Bronchial epithelial cell (primary cell): ENCODE measurements around the gene LAMA1. TPM values are rescaled to one million over a fixed set of nuclear protein-coding genes. Genes with fewer than 3 reads are reported as not detected.

Experiments
- DNase-seq: peaks from one replicate; pipeline ENCODE4 v3.0.0-alpha.2; 2010; ENCODE audit warnings: low read depth
- FAIRE-seq: peaks from 2 replicates; lab custom pipeline; 2011; peaks lifted over from hg19 to GRCh38; lab: Jason Lieb, UNC
- H3K27me3 ChIP-seq: 2 replicates; pipeline ENCODE4 v1.5.1; 2011; ENCODE audit warnings: low read length; ENCODE audit not compliant: control insufficient read depth, insufficient read depth
- H3K36me3 ChIP-seq: 2 replicates; pipeline ENCODE4 v1.5.1; 2011; ENCODE audit warnings: low read length; ENCODE audit not compliant: control insufficient read depth, insufficient read depth
- H3K4me3 ChIP-seq: 2 replicates; pipeline ENCODE4 v1.5.1; 2011; ENCODE audit warnings: mild to moderate bottlenecking, low read depth, low read length, control low read depth
- CTCF ChIP-seq: IDR thresholded peaks from 2 replicates; pipeline ENCODE4 v1.5.1; 2011; ENCODE audit warnings: mild to moderate bottlenecking, moderate library complexity, low read length, control low read depth, inconsistent platforms; ENCODE audit not compliant: insufficient read depth, severe bottlenecking
- total RNA-seq: library from RNA; depleted of rRNA; stranded (reverse); fragments of >200 nt; gene quantifications from 2 replicates; pipeline ENCODE4 v1.2.1, GENCODE V29; 2014

The LAMA1 gene
- total RNA-seq, 1 donor from 2014 or later: 1.8 TPM

- no peak overlapping the region for H3K4me3 ChIP-seq
- H3K36me3 ChIP-seq: no peaks in the 10 kb centered on the region
- DNase-seq (no peak), FAIRE-seq (no peak)
- no peaks in the 10 kb centered on the region for H3K27me3 ChIP-seq
- no peak for TF ChIP-seq CTCF
Observed at GRCh38 chr18:7062811-7063210, 54.8 kb downstream of the LAMA1 start.

GRCh38 chr18:7062236-7062635, 55.4 kb downstream of the LAMA1 start:
- H3K4me3 ChIP-seq: no peak overlapping the region
- no peak for TF ChIP-seq CTCF
- FAIRE-seq: no peak
- DNase-seq: no peak
- H3K36me3 ChIP-seq: no peaks in the 10 kb centered on the region
- no peaks in the 10 kb centered on the region for H3K27me3 ChIP-seq

DNA sequence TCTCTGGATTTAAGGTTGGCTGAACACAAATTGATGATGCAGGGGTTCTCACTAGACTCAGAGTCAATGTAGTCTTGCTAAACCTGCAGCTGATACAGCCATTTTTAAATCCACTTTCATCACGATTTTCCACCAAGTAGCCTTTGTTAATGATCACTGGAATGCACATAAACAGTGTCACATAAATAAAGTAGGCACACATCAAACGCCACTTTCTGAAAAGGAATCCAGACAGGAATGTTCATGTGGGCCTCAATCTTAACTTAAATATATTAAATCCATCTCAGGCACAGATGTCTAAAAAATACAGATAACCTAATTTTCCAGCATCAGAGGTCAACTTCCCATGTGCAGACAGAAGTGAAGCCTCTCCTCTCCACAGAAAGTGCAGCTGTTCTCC, 58.3 kb downstream of the LAMA1 start:
- DNase-seq (no peak), FAIRE-seq (no peak)
- Histone ChIP-seq H3K27me3 (no peaks in the 10 kb centered on the region), H3K4me3 (no peak overlapping the region), H3K36me3 (no peaks in the 10 kb centered on the region)
- no peak for TF ChIP-seq CTCF

- Histone ChIP-seq H3K27me3 (no peaks in the 10 kb centered on the region), H3K4me3 (no peak overlapping the region), H3K36me3 (no peaks in the 10 kb centered on the region)
- TF ChIP-seq CTCF: no peak
- FAIRE-seq: no peak
- DNase-seq: no peak
Observed at GRCh38 chr18:7056026-7056425, 61.6 kb downstream of the LAMA1 start.

DNA sequence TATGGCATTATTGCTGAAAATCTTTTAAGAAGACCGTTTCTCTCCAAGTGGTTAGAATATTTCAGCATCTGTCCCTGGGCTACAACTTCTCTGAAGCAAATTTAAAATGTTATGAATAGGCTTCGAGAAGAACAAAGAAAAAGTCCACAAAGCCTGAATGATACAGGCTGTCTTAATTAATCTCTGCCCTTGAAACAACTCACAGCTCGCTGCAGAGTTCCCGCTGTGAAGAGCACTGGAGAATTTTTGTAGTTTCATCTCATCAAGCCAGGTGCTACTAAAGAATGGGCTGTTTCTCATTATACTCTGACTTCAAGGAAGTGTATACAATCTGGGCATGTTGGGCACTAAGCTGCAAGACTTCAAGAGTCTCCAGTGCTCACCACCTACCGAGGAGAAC, 67.6 kb downstream of the LAMA1 start:
- no peaks in the 10 kb centered on the region for H3K27me3 ChIP-seq
- FAIRE-seq (no peak), DNase-seq (no peak)
- H3K36me3 ChIP-seq: no peaks in the 10 kb centered on the region
- no peak overlapping the region for H3K4me3 ChIP-seq
- no peak for TF ChIP-seq CTCF

DNA sequence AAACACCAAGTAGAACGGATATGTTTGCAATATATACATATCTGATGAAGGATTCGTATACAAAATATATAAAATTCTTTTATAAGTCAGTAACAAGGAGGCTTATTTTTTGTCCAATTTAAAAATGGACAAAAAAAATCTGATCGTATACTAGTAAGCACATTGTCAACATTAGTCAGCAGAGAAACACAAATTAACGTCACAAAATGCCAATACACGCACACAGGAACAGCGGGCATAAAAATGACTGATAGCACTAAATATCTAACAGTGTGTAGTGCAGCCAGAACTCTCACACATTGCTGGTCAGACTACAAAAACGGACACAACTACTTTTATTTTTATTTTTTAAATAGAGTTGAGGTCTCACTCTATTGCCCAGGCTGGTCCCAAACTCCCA, 69.5 kb downstream of the LAMA1 start:
- H3K27me3 ChIP-seq: no peaks in the 10 kb centered on the region
- DNase-seq (no peak), FAIRE-seq (no peak)
- H3K4me3 ChIP-seq: no peak overlapping the region
- H3K36me3 ChIP-seq: no peaks in the 10 kb centered on the region
- TF ChIP-seq CTCF: no peak
